ENCODE measurements around the gene WWOX. TPM values are rescaled to one million over a fixed set of nuclear protein-coding genes. Genes with fewer than 3 reads are reported as not detected.

The WWOX gene
- total and polyA plus RNA-seq, 7 donors: 7.1 to 46.8 (median 16.1) TPM

- Histone ChIP-seq H3K4me1 (no peaks in the 10 kb centered on the region), H3K9me3 (no peaks in the 10 kb centered on the region), H3K4me3 (no peak overlapping the region), H3K36me3 (no peaks in the 10 kb centered on the region), H3K27ac (no peak overlapping the region), H3K27me3 (no peaks in the 10 kb centered on the region)
- intact Hi-C loops (cut with DNase I): no loop called here
- DNase-seq: no peak
- WGBS, 2 donors: 89 to 92% methylated on average over 9 of the region's 9 CpGs
- no peak for TF ChIP-seq POLR2AphosphoS5 (IDR thresholded peaks at IDR 0.05)
- no peak for TF ChIP-seq POLR2A (IDR thresholded peaks at IDR 0.05)
- TF ChIP-seq, protein P1, sequence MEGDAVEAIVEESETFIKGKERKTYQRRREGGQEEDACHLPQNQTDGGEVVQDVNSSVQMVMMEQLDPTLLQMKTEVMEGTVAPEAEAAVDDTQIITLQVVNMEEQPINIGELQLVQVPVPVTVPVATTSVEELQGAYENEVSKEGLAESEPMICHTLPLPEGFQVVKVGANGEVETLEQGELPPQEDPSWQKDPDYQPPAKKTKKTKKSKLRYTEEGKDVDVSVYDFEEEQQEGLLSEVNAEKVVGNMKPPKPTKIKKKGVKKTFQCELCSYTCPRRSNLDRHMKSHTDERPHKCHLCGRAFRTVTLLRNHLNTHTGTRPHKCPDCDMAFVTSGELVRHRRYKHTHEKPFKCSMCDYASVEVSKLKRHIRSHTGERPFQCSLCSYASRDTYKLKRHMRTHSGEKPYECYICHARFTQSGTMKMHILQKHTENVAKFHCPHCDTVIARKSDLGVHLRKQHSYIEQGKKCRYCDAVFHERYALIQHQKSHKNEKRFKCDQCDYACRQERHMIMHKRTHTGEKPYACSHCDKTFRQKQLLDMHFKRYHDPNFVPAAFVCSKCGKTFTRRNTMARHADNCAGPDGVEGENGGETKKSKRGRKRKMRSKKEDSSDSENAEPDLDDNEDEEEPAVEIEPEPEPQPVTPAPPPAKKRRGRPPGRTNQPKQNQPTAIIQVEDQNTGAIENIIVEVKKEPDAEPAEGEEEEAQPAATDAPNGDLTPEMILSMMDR (IDR thresholded peaks at IDR 0.05): no peak
- no peak for TF ChIP-seq EP300 (IDR thresholded peaks at IDR 0.05)
Measured at GRCh38 chr16:79008036-79008868, 908.8 kb downstream of the WWOX start.

GRCh38 chr16:79008869-79009179 is 909.4 kb downstream of the WWOX start:
- 70 to 86% methylated on average over 7 of the region's 7 CpGs for WGBS, 2 donors
- H3K27ac ChIP-seq: no peak overlapping the region
- H3K36me3 ChIP-seq: no peaks in the 10 kb centered on the region
- intact Hi-C loops (cut with DNase I): no loop called here
- no peaks in the 10 kb centered on the region for H3K27me3 ChIP-seq
- H3K4me1 ChIP-seq: peaks cover 0 to under 1% (median 0%) of the 10 kb centered on the region in 4 donors
- H3K4me3 ChIP-seq: no peak overlapping the region
- H3K9me3 ChIP-seq: no peaks in the 10 kb centered on the region
- TF ChIP-seq EP300 (IDR thresholded peaks at IDR 0.05) (no peak), POLR2A (IDR thresholded peaks at IDR 0.05) (no peak), POLR2AphosphoS5 (IDR thresholded peaks at IDR 0.05) (no peak)
- TF ChIP-seq, protein P1 (IDR thresholded peaks at IDR 0.05): no peak
- DNase-seq: no peak

GRCh38 chr16:79009896-79010295 is 910.4 kb downstream of the WWOX start:
- Histone ChIP-seq H3K4me3 (no peak overlapping the region), H3K9me3 (no peaks in the 10 kb centered on the region), H3K4me1 (peaks cover 0 to 6% (median 0%) of the 10 kb centered on the region in 4 donors), H3K27ac (no peak overlapping the region), H3K36me3 (no peaks in the 10 kb centered on the region), H3K27me3 (no peaks in the 10 kb centered on the region)
- TF ChIP-seq POLR2AphosphoS5 (IDR thresholded peaks at IDR 0.05) (no peak), EP300 (IDR thresholded peaks at IDR 0.05) (no peak), POLR2A (IDR thresholded peaks at IDR 0.05) (no peak)
- TF ChIP-seq, protein P1 (IDR thresholded peaks at IDR 0.05): no peak
- intact Hi-C loops (cut with DNase I): no loop called here
- 92 to 93% methylated on average over 4 of the region's 4 CpGs for WGBS, 2 donors
- no peak for DNase-seq

DNA sequence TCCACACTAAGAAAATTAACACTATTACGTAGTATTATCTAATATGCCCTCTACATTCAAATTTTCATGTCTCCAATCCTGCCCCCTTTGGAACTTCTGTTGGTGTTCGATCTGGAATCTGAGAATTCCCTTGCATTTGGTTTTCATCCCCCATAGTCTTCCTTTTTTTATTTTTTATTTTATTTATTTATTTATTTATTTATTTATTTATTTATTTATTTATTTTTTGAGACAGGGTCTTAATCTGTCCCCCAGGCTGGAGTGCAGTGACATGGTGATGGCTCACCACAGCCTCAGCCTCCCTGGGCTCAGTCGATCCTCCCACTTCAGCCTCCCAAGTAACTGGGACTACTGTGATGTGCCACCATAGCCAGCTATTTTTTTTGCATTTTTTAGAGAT is 911.8 kb downstream of the WWOX start:
- TF ChIP-seq POLR2AphosphoS5 (IDR thresholded peaks at IDR 0.05): no peak
- TF ChIP-seq, protein P1 (IDR thresholded peaks at IDR 0.05): no peak
- no peak for TF ChIP-seq EP300 (IDR thresholded peaks at IDR 0.05)
- no peak for TF ChIP-seq POLR2A (IDR thresholded peaks at IDR 0.05)
- DNase-seq: no peak
- Histone ChIP-seq H3K27me3 (no peaks in the 10 kb centered on the region), H3K27ac (no peak overlapping the region), H3K9me3 (no peaks in the 10 kb centered on the region), H3K4me3 (no peak overlapping the region), H3K4me1 (peaks cover 0 to 6% (median 0%) of the 10 kb centered on the region in 4 donors), H3K36me3 (no peaks in the 10 kb centered on the region)
- 96 to 98% methylated on average over 3 of the region's 3 CpGs for WGBS, 2 donors
- intact Hi-C loops (cut with DNase I): no loop called here
